Measurements from ENCODE around the gene CACNA1B. TPM values are rescaled to one million over a fixed set of nuclear protein-coding genes. Genes with fewer than 3 reads are reported as not detected.

The CACNA1B gene
- total and polyA plus RNA-seq, 2 of the 13 experiments (the other 11 are each of a cell fraction or from before 2014, with no cell fraction given), result under 0.01 to 0.04 TPM

GRCh38 chr9:138094028-138094427, 216.4 kb downstream of the CACNA1B start:
- no peak overlapping the region for H3K4me2 ChIP-seq (ENCODE audit: low read depth, low read length)
- ATAC-seq (no peak), DNase-seq (ENCODE audit: low spot score) (no peak), FAIRE-seq (no peak)
- no peaks in the 10 kb centered on the region for H3K9me3 ChIP-seq (ENCODE audit: low read length)
- ChIA-PET CTCF (ENCODE audit: low intra/inter-chr PET ratio, low total read pairs) (no interaction called here), POLR2A (no interaction called here)
- no peaks in the 10 kb centered on the region for H3K79me2 ChIP-seq (ENCODE audit: insufficient read depth, low read length)
- no peak overlapping the region for H2AFZ ChIP-seq (ENCODE audit: low read length)
- H3K27ac ChIP-seq (ENCODE audit: extremely low read length, insufficient read depth, low read length), result no peak overlapping the region
- no peaks in the 10 kb centered on the region for H3K36me3 ChIP-seq (replicated peaks in 1 of 2; ENCODE audit: control insufficient read depth in 1 of 2, insufficient read depth in 2 of 2, low read length in 2 of 2)
- no peaks in the 10 kb centered on the region for H4K20me1 ChIP-seq (ENCODE audit: insufficient read depth, low read length)
- intact Hi-C loops (cut with micrococcal nuclease; ENCODE audit: unreplicated experiment), result no loop called here
- H3K9ac ChIP-seq (ENCODE audit: insufficient read depth, low read depth, low read length), result no peak overlapping the region
- no peaks in the 10 kb centered on the region for H3K4me1 ChIP-seq (ENCODE audit: insufficient read depth, low read length)
- in situ Hi-C loops (cut with HindIII; ENCODE audit: extremely low pct_ligation_motif_present, low pct_unique_long_range_greater_than_20kb), result no loop called here
- 0 out of 5 replicates have a peak, but pooled peaks cover 0 to 3% of the 10 kb centered on the region in 2 experiments for H3K27me3 ChIP-seq (ENCODE audit: control insufficient read depth in 1 of 2, insufficient read depth in 2 of 2, low read length in 2 of 2)
- TF ChIP-seq ZNF362 (CRISPR knock-in tag; IDR thresholded peaks at IDR 0.05; ENCODE audit: borderline replicate concordance), result no peak
- no peak for TF ChIP-seq MTF2 (CRISPR knock-in tag; IDR thresholded peaks at IDR 0.05; ENCODE audit: borderline replicate concordance)
- TF ChIP-seq ZNF816 (CRISPR knock-in tag; IDR thresholded peaks at IDR 0.05; ENCODE audit: borderline replicate concordance), result no peak
- no peak for TF ChIP-seq CBX1 (IDR thresholded peaks at IDR 0.05; ENCODE audit: low read depth)
- TF ChIP-seq ZNF674 (CRISPR knock-in tag; IDR thresholded peaks at IDR 0.05; ENCODE audit: low read depth), result no peak
- TF ChIP-seq SRF (IDR thresholded peaks at IDR 0.05; ENCODE audit: low read depth, low read length), result no peak
- BruUV-seq (replicated peaks), result no TSS peak
- 28% methylated on average over 5 of the region's 5 CpGs for WGBS (ENCODE audit: low lambda C conversion rate)
- H3K4me3 ChIP-seq (replicated peaks in 1 of 3; ENCODE audit: insufficient read depth in 1 of 3, low read depth in 2 of 3, low read length in 3 of 3), result no peak overlapping the region

- H3K36me3 ChIP-seq (replicated peaks in 1 of 2; ENCODE audit: control insufficient read depth in 1 of 2, insufficient read depth in 2 of 2, low read length in 2 of 2), result no peaks in the 10 kb centered on the region
- H3K79me2 ChIP-seq (ENCODE audit: insufficient read depth, low read length), result no peaks in the 10 kb centered on the region
- TF ChIP-seq CEBPB (IDR thresholded peaks at IDR 0.05; ENCODE audit: borderline replicate concordance, low read depth, low read length) (peak; percentile 24; the same call in 1 of the 2 replicates), NFE2L1 (CRISPR knock-in tag; IDR thresholded peaks at IDR 0.05; ENCODE audit: borderline replicate concordance) (no peak)
- intact Hi-C loops (cut with micrococcal nuclease; ENCODE audit: unreplicated experiment) (no loop called here), in situ Hi-C loops (cut with HindIII; ENCODE audit: extremely low pct_ligation_motif_present, low pct_unique_long_range_greater_than_20kb) (no loop called here)
- no peaks in the 10 kb centered on the region for H3K9me3 ChIP-seq (ENCODE audit: low read length)
- H3K4me3 ChIP-seq (replicated peaks in 1 of 3; ENCODE audit: insufficient read depth in 1 of 3, low read depth in 2 of 3, low read length in 3 of 3), result no peak overlapping the region
- H3K4me1 ChIP-seq (ENCODE audit: insufficient read depth, low read length), result no peaks in the 10 kb centered on the region
- WGBS (ENCODE audit: low lambda C conversion rate), result 2% methylated on average over 11 of the region's 14 CpGs
- no peak for DNase-seq (ENCODE audit: low spot score)
- H3K9ac ChIP-seq (ENCODE audit: insufficient read depth, low read depth, low read length), result no peak overlapping the region
- H3K4me2 ChIP-seq (ENCODE audit: low read depth, low read length), result no peak overlapping the region
- H3K27ac ChIP-seq (ENCODE audit: extremely low read length, insufficient read depth, low read length), result no peak overlapping the region
- POLR2A ChIA-PET, result no interaction called here
- H2AFZ ChIP-seq (ENCODE audit: low read length), result no peak overlapping the region
- no peak for FAIRE-seq
- no peaks in the 10 kb centered on the region for H4K20me1 ChIP-seq (ENCODE audit: insufficient read depth, low read length)
- CTCF ChIA-PET (ENCODE audit: low intra/inter-chr PET ratio, low total read pairs), result no interaction called here
- BruUV-seq (replicated peaks), result no TSS peak
- H3K27me3 ChIP-seq (ENCODE audit: control insufficient read depth in 1 of 2, insufficient read depth in 2 of 2, low read length in 2 of 2), result peaks cover 2 to 3% of the 10 kb centered on the region in 2 experiments; a peak in 1 of 5 replicates
- no peak for ATAC-seq
These were observed 218.4 kb downstream of the CACNA1B start for GRCh38 chr9:138095813-138096518.

Measured in HepG2 (cell line).